ENCODE results near the gene EGFL7. TPM values are rescaled to one million over a fixed set of nuclear protein-coding genes. Genes with fewer than 3 reads are reported as not detected.

The EGFL7 gene
- polyA plus RNA-seq, 3 donors: 1.3 to 2.8 (median 2.2) TPM

GRCh38 chr9:136650648-136651047, 12.1 kb upstream of the EGFL7 start:
- H3K9me3 Mint-ChIP-seq: peaks cover 0 to 2% (median 0%) of the 10 kb centered on the region in 7 donors
- no peak for DNase-seq
- Histone ChIP-seq H3K9ac (ENCODE audit: insufficient read depth, low read length, poor library complexity, severe bottlenecking) (no peak overlapping the region), H4K20me1 (ENCODE audit: insufficient read depth, low read length) (no peaks in the 10 kb centered on the region), H3K4me1 (ENCODE audit: control insufficient read depth in 1 of 2, insufficient read depth in 2 of 2, low read length in 2 of 2) (peaks cover 38 to 42% of the 10 kb centered on the region in 2 donors), H3K4me3 (replicated peaks in 1 of 3; ENCODE audit: low read depth in 2 of 3, low read length in 3 of 3) (no peak overlapping the region), H2AFZ (ENCODE audit: insufficient read depth, low read depth, low read length, poor library complexity, severe bottlenecking) (no peak overlapping the region), H3K36me3 (replicated peaks in 1 of 2; ENCODE audit: control insufficient read depth in 1 of 2, insufficient read depth in 2 of 2, low read length in 2 of 2) (no peaks in the 10 kb centered on the region), H3K9me3 (replicated peaks in 1 of 2; ENCODE audit: control insufficient read depth in 1 of 2, insufficient read depth in 1 of 2, low read length in 2 of 2) (no peaks in the 10 kb centered on the region), H3K27me3 (ENCODE audit: control insufficient read depth in 2 of 2, insufficient read depth in 2 of 2, low read length in 2 of 2) (peaks cover 0 to 39% of the 10 kb centered on the region in 2 donors), H3K27ac (ENCODE audit: low read depth in 1 of 2, low read length in 2 of 2) (no peak overlapping the region), H3K4me2 (replicated peaks; ENCODE audit: extremely low read depth, low read length, poor library complexity, severe bottlenecking) (no peak overlapping the region), H3K79me2 (ENCODE audit: insufficient read depth, low read length) (no peaks in the 10 kb centered on the region)
- H3K4me1 Mint-ChIP-seq: peaks cover 36% of the 10 kb centered on the region
- WGBS (ENCODE audit: insufficient coverage): 55% methylated on average over 4 of the region's 10 CpGs
- no peak overlapping the region for H3K27ac Mint-ChIP-seq
- H3K27me3 Mint-ChIP-seq (ENCODE audit: low read depth in 3 of 3): peaks cover 25 to 65% (median 55%) of the 10 kb centered on the region in 3 donors
- intact Hi-C loops (cut with micrococcal nuclease): no loop called here
- H3K4me3 Mint-ChIP-seq: no peak overlapping the region
- no peak for TF ChIP-seq CTCF (IDR thresholded peaks at IDR 0.05)
- peaks cover 2% of the 10 kb centered on the region in 2 donors for H3K36me3 Mint-ChIP-seq

GRCh38 chr9:136651860-136652259, 10.9 kb upstream of the EGFL7 start:
- 95% methylated on average over 7 of the region's 11 CpGs for WGBS (ENCODE audit: insufficient coverage)
- DNase-seq: no peak

More at GRCh38 chr9:136651860-136652259, 10.9 kb upstream of the EGFL7 start:
- H3K27me3 Mint-ChIP-seq (ENCODE audit: low read depth in 3 of 3): peaks cover 33 to 65% (median 59%) of the 10 kb centered on the region in 3 donors
- peaks cover 0 to 41% of the 10 kb centered on the region in 2 donors for H3K27me3 ChIP-seq (ENCODE audit: control insufficient read depth in 2 of 2, insufficient read depth in 2 of 2, low read length in 2 of 2)
- H3K4me2 ChIP-seq (replicated peaks; ENCODE audit: extremely low read depth, low read length, poor library complexity, severe bottlenecking): no peak overlapping the region
- no peaks in the 10 kb centered on the region for H3K9me3 ChIP-seq (replicated peaks in 1 of 2; ENCODE audit: control insufficient read depth in 1 of 2, insufficient read depth in 1 of 2, low read length in 2 of 2)
- peaks cover 1 to 2% of the 10 kb centered on the region in 2 donors for H3K36me3 Mint-ChIP-seq
- no peaks in the 10 kb centered on the region for H4K20me1 ChIP-seq (ENCODE audit: insufficient read depth, low read length)
- H3K9me3 Mint-ChIP-seq: peaks cover 0 to 2% (median 0%) of the 10 kb centered on the region in 7 donors
- intact Hi-C loops (cut with micrococcal nuclease): no loop called here
- no peak overlapping the region for H3K27ac Mint-ChIP-seq
- H3K4me1 ChIP-seq (ENCODE audit: control insufficient read depth in 1 of 2, insufficient read depth in 2 of 2, low read length in 2 of 2): peaks cover 38 to 42% of the 10 kb centered on the region in 2 donors
- no peak overlapping the region for H3K4me3 Mint-ChIP-seq
- no peak overlapping the region for H3K27ac ChIP-seq (ENCODE audit: low read depth in 1 of 2, low read length in 2 of 2)
- H3K9ac ChIP-seq (ENCODE audit: insufficient read depth, low read length, poor library complexity, severe bottlenecking): no peak overlapping the region
- no peaks in the 10 kb centered on the region for H3K36me3 ChIP-seq (replicated peaks in 1 of 2; ENCODE audit: control insufficient read depth in 1 of 2, insufficient read depth in 2 of 2, low read length in 2 of 2)
- no peaks in the 10 kb centered on the region for H3K79me2 ChIP-seq (ENCODE audit: insufficient read depth, low read length)
- H2AFZ ChIP-seq (ENCODE audit: insufficient read depth, low read depth, low read length, poor library complexity, severe bottlenecking): no peak overlapping the region
- peaks cover 39% of the 10 kb centered on the region for H3K4me1 Mint-ChIP-seq
- no peak overlapping the region for H3K4me3 ChIP-seq (replicated peaks in 1 of 3; ENCODE audit: low read depth in 2 of 3, low read length in 3 of 3)
- TF ChIP-seq CTCF (IDR thresholded peaks at IDR 0.05): no peak
